NCI-H2107 treated with DMSO at 0.1 percent for 48 hours (cell line): ENCODE data around the gene HIVEP1.
"Not testable (repeated sequence)": the region's sequence is repeated elsewhere in the genome, so short reads cannot be mapped to it uniquely, and the experiment has no call there.

ENCODE experiments used
- DNase-seq: peaks from one replicate; lab custom pipeline; 2025; ENCODE audit not compliant: unreplicated experiment; lab: John Stamatoyannopoulos, UW

Gene HIVEP1

DNA sequence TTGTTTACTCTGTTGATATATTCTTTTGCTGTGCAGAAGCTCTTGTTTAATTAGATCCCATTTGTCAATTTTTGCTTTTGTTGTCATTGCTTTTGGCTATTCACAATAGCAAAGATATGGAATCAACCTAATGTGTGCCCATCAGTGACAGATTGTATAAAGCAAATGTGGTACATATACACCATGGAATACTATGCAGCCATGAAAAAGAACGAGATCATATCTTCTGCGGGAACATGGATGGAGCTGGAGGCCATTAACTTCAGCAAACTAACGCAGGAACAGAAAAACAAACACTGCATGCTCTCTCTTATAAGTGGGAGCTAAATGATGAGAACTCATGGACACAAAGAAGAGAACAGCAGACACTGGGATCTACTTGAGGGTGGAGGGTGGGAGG is 164.7 kb downstream of the HIVEP1 start:
- DNase-seq = not testable (repeated sequence)

DNA sequence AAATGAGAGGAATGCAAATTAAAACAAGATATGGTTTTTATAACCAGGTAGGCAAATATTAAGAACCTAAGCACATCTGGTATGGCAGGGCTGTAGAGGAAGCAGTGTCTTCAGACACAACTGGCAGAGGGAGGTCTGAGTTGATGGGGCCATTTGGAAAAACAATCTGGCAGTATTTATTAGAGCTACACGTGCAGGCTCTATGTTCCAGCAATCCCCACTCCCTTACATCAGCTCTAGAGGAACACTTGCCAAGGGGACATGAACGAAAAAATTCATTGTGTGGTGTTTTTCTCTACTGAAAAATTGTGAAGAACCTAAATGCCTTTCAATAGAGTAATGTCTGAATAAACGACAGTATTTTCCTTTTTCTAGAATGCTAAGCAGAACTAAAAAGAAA is 166.4 kb downstream of the HIVEP1 start:
- DNase-seq = no peak

DNA sequence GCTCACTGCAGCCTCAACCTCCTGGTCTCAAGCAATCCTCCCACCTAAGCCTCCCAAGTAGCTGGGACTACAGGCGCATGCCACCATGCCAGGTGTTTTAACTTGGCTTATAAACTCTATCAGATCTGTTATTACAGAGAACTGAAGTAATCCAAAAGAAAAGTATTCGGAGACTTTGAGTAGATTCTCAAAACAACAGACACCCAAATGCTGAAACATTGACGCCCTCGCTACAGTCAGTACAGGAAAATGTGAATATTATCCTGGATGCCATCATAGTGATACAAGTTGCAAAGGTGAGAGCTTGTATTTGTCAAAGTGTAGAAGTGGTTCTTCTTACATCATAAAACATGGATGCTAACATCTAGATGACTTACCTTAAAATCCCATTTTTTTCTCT is 169.4 kb downstream of the HIVEP1 start:
- no peak for DNase-seq

DNA sequence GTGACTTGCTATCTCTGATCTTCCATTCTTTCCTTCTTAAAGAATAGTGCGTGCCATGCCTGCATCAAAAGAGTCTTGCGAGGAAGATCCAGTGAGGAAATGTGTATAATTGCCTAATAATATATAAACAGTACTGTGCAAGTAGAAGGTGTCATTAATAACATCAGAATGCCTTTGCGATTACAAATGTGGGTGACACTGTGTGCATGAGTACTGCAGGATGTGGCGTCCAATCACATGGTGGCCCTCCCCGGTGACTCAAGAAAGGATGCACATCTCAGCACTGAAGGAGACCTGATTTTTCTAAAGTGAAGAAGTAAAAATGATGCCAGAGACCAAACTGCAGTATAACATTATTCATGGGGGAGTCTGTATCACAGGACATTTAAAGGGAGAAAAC is 170.6 kb downstream of the HIVEP1 start:
- DNase-seq = no peak

DNA sequence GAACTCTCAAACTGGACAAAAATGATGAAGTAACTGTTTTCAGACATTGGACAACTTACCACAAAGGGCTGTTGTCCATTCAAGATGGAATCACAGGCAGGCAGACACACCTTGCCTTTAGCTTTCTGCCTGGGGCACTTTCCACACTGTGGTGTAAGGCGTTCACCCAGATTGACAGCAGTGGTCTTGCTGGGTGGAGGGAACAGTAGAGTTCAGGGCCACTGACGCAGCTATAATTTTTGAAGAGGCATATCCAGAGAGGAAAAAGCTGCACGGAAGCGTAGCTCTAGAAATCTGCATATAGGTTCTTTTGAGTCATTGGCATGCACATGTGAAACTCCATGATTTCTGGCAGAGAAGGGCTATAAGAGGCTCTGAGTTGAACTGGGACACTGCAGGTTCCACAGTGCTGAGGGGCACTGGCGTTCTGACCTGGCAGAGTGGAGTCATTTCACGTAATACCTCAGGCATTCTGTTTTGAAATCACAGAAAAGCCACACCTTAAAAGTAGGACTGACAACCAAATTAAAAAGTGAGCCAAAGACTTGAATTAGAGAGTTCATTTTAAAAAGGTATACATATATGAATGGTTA is 173.1 kb downstream of the HIVEP1 start:
- DNase-seq = no peak

DNA sequence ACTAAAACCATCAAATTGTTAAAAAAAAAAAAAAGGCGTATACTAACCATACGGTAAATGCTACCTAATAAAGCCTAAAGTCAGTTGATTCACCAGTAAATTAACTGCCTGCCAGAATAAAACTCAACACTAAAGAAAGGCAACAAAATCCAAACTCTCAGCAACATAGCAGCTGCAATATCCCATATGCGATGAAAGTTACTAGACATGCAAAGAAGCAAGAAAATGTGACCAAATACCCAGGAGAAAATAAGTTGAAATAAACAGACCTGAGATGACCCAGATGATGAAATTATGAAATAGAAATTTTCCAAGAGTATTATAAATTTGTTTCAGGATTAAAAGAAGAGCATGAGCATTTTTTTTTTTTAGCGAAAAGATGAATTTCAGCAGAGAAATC is 174.4 kb downstream of the HIVEP1 start:
- DNase-seq = no peak

DNA sequence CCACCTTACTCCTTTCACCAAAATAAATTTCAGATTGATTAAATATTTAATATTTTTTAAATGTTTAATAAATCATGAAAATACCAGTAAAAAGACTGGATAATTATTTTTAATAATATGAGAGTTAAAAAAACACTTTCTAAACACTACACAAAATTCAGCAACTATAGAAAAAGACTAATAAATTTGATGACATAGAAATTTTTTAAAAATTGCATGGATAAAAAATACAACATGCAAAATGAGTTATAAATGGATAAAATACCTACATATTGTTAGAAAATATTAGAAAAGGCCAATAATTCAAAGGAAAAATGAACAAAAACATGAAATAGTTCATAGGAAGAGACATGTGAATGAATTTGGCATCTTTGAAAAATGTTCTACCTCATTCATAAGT is 177.0 kb downstream of the HIVEP1 start:
- DNase-seq = no peak

DNA sequence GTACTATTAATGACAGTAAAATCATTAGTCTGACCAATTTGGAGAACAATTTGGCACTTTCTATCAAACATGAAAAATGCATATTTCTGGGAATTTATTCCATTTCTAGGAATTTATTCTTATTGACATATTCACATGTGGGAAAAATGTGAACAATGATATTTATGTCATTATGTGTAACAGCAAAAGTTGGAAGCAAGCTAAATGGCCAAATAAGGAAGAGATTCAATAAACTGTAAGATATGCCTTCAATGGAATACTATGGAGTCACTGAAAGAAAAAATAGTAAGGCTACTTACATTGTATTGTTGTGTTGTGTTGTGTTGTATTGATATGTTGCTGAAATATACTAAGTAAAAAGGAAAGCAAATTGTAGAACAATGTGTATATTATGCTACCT is 177.5 kb downstream of the HIVEP1 start:
- no peak for DNase-seq

DNA sequence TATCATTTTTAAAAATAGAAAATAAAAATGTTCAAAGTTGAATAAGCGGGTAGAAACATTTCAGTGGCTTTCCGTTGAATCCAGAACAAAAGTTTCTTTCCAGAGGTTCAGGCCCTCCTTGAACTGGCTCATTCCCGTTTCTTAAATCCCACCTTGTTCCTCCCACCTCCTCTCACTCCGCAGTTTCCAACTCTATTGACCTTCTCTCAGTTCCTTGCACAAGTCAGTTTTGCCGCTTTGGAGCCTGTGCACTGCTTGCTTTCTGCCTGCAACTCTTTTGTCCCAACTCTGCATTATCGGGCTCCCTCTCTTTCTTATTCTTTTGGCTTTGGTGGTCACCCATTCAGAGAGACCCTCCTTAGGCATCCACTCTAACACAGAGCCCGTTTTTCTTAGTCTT is 178.1 kb downstream of the HIVEP1 start:
- no peak for DNase-seq

DNA sequence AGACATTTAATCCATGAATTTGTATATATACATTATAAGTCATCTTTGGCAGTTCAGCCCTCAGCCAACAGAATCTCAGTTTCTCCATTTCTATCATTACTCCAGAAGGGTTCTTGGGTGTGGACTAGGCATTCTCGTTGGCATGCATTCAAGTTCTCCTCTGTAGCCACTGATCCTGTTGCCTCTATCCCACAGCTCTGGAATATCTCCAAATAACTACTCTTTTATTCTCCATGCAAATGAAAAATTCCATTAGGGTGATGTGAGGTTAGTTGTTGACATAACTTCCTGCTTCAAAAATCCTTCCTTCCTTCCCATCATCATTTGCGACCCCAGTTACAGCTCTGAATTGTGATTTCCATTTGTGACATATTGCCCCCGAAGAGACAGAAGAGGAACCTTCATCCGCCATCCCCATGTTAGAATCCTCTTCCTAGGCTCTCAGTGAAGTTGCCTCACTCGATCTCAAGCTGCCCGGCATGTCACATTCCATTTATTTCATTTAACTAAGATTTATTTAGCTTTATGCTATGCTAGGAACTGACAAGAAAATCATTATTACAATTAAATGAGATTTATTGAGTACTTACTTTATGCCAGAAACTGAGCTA is 184.3 kb downstream of the HIVEP1 start:
- DNase-seq = no peak

DNA sequence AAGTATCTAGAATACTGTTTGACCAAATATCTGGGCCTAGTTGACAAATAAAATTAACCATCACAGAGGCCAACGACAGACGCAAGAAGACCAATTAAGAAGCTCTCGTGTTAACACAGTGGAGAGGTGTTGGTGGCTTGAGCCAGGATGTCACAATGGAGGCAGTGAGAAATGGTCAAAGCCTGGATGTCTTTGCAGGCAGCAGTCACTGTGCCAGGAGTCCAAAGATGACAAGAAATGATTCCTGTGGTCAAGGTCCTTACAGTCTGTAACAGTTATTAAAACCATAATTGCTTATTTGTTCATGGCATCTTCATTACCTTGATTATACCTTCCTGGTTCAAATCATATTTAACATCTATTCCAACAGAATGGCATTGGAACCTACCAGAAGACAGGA is 186.7 kb downstream of the HIVEP1 start:
- no peak for DNase-seq

DNA sequence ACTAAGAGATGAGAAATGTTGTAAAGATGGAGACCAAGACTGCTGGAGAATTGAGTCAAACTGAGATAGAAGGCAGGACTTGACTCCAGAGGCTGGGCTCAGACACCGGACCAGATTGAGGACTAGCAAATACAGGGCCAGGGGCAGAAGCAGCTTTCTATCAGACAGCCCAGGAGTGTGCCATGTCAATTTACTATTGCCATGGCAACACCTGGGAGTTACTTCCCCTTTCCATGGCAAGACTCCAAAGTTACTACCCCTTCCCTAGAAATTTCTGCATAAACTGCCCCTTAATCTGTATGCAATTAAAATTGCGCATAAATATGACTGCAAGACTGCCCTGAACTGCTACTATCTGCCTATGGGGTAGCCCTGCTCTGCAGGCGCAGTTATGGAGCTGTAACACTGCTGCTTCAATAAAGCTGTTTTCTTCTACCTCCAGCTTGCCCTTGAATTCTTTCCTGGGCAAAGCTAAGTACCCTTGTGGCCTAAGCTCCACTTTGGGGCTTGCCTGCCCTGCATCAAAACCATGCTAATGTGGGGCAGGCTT is 188.0 kb downstream of the HIVEP1 start:
- DNase-seq = no peak

DNA sequence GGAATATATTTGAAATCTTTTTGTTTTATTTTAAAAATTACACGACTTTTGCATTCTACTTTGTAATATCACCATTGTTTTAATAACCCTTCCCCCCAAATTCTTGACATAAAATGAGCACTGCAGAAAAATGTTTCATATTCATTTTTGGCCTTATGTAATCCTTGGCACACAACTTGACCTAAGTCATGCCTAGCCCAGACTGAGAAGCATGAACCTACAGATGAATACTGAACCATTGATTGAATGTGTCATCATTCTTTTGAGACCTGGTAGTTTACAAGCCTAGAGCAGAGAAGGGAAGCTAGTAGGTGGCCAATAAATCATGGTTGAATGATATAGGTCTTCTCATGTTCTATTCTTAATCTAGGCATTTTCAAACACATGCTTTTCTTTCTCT is 188.6 kb downstream of the HIVEP1 start:
- no peak for DNase-seq

DNA sequence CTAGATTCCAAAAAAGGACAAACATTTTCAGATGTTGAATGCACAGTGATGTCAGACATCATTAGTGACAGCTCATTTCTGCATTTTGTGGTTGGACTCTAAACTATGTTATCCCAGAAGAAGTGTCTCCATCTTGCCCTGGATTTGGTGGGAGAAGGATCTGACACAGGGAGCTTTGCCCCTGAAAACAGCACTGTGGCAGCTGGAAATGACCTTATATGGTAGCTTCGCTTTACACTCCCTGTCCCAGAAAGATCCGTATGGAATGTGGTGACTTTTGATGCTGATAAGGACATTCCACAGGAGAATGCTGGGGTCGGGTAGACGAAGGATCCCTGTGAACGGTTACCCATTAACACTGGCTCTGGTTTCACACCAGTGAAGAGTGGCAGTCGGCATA is 190.9 kb downstream of the HIVEP1 start:
- no peak for DNase-seq

DNA sequence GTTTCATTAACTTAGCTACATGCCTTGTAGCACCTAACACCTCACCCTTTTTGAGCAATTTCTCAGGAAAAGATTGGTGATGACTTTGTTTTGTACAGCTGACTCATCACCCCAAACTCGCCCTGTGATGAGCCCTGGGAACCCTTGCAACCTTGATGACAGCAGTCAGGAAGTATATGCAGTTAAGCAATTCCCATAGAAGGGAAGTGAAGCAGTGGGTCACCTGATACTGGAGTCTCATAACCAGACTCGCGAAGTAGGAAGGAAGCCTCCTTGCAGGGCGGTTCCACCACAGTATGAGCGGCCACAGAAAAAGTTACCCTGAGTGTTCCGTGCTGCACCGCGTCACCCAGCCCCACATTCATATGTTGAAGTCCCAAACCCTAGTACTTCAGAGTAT is 196.1 kb downstream of the HIVEP1 start:
- no peak for DNase-seq

DNA sequence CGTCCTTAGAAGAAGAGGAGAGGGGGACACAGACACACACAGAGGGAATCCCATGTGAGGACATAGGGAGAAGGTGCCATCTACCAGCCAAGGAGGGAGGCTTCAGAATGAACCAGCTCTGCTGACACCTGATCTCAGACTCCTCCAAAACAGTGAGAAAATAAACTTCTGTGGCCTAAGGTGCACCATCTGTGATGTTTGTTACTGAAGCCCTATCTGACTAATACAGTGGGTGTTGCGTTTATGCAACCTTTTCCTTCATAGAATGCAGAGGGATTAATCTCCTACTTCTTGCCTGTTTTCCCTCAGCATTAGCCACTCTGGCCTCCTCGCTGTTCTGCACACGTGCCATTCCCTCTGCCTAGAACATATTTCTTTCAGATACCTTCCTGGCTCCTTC is 196.6 kb downstream of the HIVEP1 start:
- no peak for DNase-seq
